GM12878 (cell line): ENCODE data around the gene PLTP. TPM values are rescaled to one million over a fixed set of nuclear protein-coding genes. Genes with fewer than 3 reads are reported as not detected.

ENCODE experiments used
- ATAC-seq: fragments of 200-7000 bp; cut with Tn5 transposase; 3 replicates; pipeline ENCODE4 v1.9.1; 2020; ENCODE audit warnings: mild to moderate bottlenecking, moderate library complexity
- BruUV-seq: library from RNA; stranded (reverse); fragments of 400-500 nt; replicated peaks from 2 replicates; lab custom pipeline; 2021; lab: Mats Ljungman, UMichigan
- CTCF ChIA-PET: fragments of 300-600 bp; sonication (Branson Sonifier 250); formaldehyde crosslinking; extraction: SDS; loops from one replicate; lab custom pipeline; 2021; ENCODE audit warnings: inconsistent platforms; lab: Yijun Ruan, JAX
- POLR2A ChIA-PET: fragments of 350-600 bp; formaldehyde crosslinking; extraction: SDS; loops from one replicate; lab custom pipeline; 2021; ENCODE audit warnings: inconsistent platforms; lab: Charles Lee
- RAD21 ChIA-PET: fragments of 300-600 bp; sonication (Branson Sonifier 250); formaldehyde crosslinking; loops from one replicate; lab custom pipeline; 2023; ENCODE audit warnings: antibody characterized with exemption; ENCODE audit not compliant: unreplicated experiment; lab: Charles Lee
- SMC1A ChIA-PET: fragments of 300-600 bp; sonication (Branson Sonifier 250); formaldehyde crosslinking; loops from one replicate; lab custom pipeline; 2023; ENCODE audit not compliant: unreplicated experiment, uncharacterized antibody; lab: Charles Lee
- DNase-seq: peaks from one replicate; pipeline ENCODE4 v3.0.0-alpha.2; 2011; ENCODE audit warnings: low read depth, low spot score
- FAIRE-seq: peaks from 3 replicates; lab custom pipeline; 2011; peaks lifted over from hg19 to GRCh38; lab: Jason Lieb, UNC
- H2AFZ ChIP-seq: 2 replicates; pipeline ENCODE4 v1.6.0; 2011; ENCODE audit warnings: low read depth, low read length, control low read depth; ENCODE audit not compliant: control insufficient read depth
- H3K27ac ChIP-seq: 2 replicates; pipeline ENCODE4 v1.5.1; 2011; ENCODE audit warnings: control low read depth; ENCODE audit not compliant: control insufficient read depth, insufficient read depth
- H3K27me3 ChIP-seq, 2 experiments: replicated peaks in 1 of 2; 2 replicates each; pipeline versions ENCODE4 v1.6.0 to v1.6.1; 2011; ENCODE audit warnings: low read length in 1 of 2; ENCODE audit not compliant: control insufficient read depth in 2 of 2, insufficient read depth in 2 of 2
- H3K36me3 ChIP-seq, 2 experiments: 2 replicates each; pipeline ENCODE4 v1.5.1; 2011; ENCODE audit warnings: low read length in 1 of 2; ENCODE audit not compliant: control insufficient read depth in 2 of 2, insufficient read depth in 2 of 2
- H3K4me1 ChIP-seq: 2 replicates; pipeline ENCODE4 v1.6.1; 2011; ENCODE audit warnings: mild to moderate bottlenecking, low read length, moderate library complexity, mixed read lengths; ENCODE audit not compliant: control insufficient read depth, insufficient read depth
- H3K4me2 ChIP-seq: 2 replicates; pipeline ENCODE4 v1.6.0; 2011; ENCODE audit warnings: control low read depth; ENCODE audit not compliant: control insufficient read depth, insufficient read depth
- H3K4me3 ChIP-seq: fragments of 200-600 bp; sonication (generic); 2 replicates; pipeline ENCODE4 v1.5.1; 2016
- H3K79me2 ChIP-seq: 2 replicates; pipeline ENCODE4 v1.6.0; 2011; ENCODE audit warnings: low read length; ENCODE audit not compliant: control insufficient read depth, insufficient read depth
- H3K9ac ChIP-seq: 2 replicates; pipeline ENCODE4 v1.8.0; 2011; ENCODE audit warnings: low read length, control low read depth, mixed read lengths; ENCODE audit not compliant: control insufficient read depth, insufficient read depth
- H3K9me3 ChIP-seq: replicated peaks from 3 replicates; pipeline ENCODE4 v1.5.1; 2011; ENCODE audit warnings: mild to moderate bottlenecking, low read length; ENCODE audit not compliant: control insufficient read depth, insufficient read depth
- H4K20me1 ChIP-seq: 2 replicates; pipeline ENCODE4 v1.6.0; 2011; ENCODE audit not compliant: control insufficient read depth, insufficient read depth
- BMI1 ChIP-seq: fragments of 450-650 bp; IDR thresholded peaks from 2 replicates; pipeline ENCODE4 v1.6.1; 2016; ENCODE audit warnings: mild to moderate bottlenecking, moderate library complexity, borderline replicate concordance
- CBFB ChIP-seq: IDR thresholded peaks from 2 replicates; pipeline ENCODE4 v1.6.1; 2016; ENCODE audit warnings: antibody characterized with exemption, low read depth
- CBX3 ChIP-seq: fragments of 200-600 bp; sonication (generic); IDR thresholded peaks from 2 replicates; pipeline ENCODE4 v1.6.1; 2016; ENCODE audit warnings: low read depth, borderline replicate concordance
- CBX5 ChIP-seq: sonication (generic); IDR thresholded peaks from 2 replicates; pipeline ENCODE4 v1.6.1; 2016; ENCODE audit warnings: low read depth, moderate library complexity, mild to moderate bottlenecking, inconsistent platforms
- EGR1 ChIP-seq, 2 experiments: IDR thresholded peaks; 1 replicate in 1 of 2; 2 replicates in 1 of 2; pipeline ENCODE4 v1.6.1; 2011 to 2012; ENCODE audit warnings: low read depth in 2 of 2, low read length in 2 of 2, borderline replicate concordance in 1 of 2, mild to moderate bottlenecking in 1 of 2, moderate library complexity in 1 of 2
- ELK1 ChIP-seq: IDR thresholded peaks from 2 replicates; pipeline ENCODE4 v1.6.1; 2012; ENCODE audit warnings: low read depth, low read length, improper control_type of control experiment
- EZH2 ChIP-seq: IDR thresholded peaks from 2 replicates; pipeline ENCODE4 v1.6.1; 2012; ENCODE audit warnings: low read depth, mild to moderate bottlenecking, control low read depth, inconsistent platforms, low read length, borderline replicate concordance; ENCODE audit not compliant: control insufficient read depth
- HCFC1 ChIP-seq: fragments of 150-350 bp; IDR thresholded peaks from 2 replicates; pipeline ENCODE4 v1.6.1; 2014; ENCODE audit warnings: low read length
- KAT2A ChIP-seq: conservative IDR thresholded peaks from 2 replicates; pipeline ENCODE4 v1.6.1; 2011; ENCODE audit warnings: low read depth, low read length; ENCODE audit not compliant: control insufficient read depth
- KDM1A ChIP-seq: fragments of 200-600 bp; sonication (generic); IDR thresholded peaks from 2 replicates; pipeline ENCODE4 v1.6.1; 2016; ENCODE audit warnings: borderline replicate concordance
- MXI1 ChIP-seq: fragments of 150-350 bp; IDR thresholded peaks from 2 replicates; pipeline ENCODE4 v1.6.1; 2011; ENCODE audit warnings: low read depth, mild to moderate bottlenecking, inconsistent platforms, low read length, improper control_type of control experiment
- NRF1 ChIP-seq: conservative IDR thresholded peaks from 2 replicates; pipeline ENCODE4 v1.6.1; 2011; ENCODE audit warnings: mild to moderate bottlenecking, low read depth, low read length, improper control_type of control experiment
- RELA ChIP-seq: fragments of 450-650 bp; IDR thresholded peaks from 2 replicates; pipeline ENCODE4 v1.8.0; 2014; ENCODE audit warnings: borderline replicate concordance; ENCODE audit not compliant: partially characterized antibody
- RFX5 ChIP-seq: IDR thresholded peaks from 2 replicates; pipeline ENCODE4 v1.6.1; 2011; ENCODE audit warnings: low read depth, low read length, improper control_type of control experiment
- SMAD5 ChIP-seq: IDR thresholded peaks from 2 replicates; pipeline ENCODE4 v1.6.1; 2016; ENCODE audit warnings: antibody characterized with exemption, low read depth
- SMARCA5 ChIP-seq: fragments of 450-650 bp; IDR thresholded peaks from 2 replicates; pipeline ENCODE4 v1.6.1; 2017; ENCODE audit warnings: mild to moderate bottlenecking
- SMC3 ChIP-seq: IDR thresholded peaks from 2 replicates; pipeline ENCODE4 v1.6.1; 2011; ENCODE audit warnings: low read length, improper control_type of control experiment, borderline replicate concordance
- SREBF1 ChIP-seq: IDR thresholded peaks from 2 replicates; pipeline ENCODE4 v1.6.1; 2012; ENCODE audit warnings: mild to moderate bottlenecking, low read length
- STAT1 ChIP-seq: fragments of 450-650 bp; conservative IDR thresholded peaks from 2 replicates; pipeline ENCODE4 v1.6.1; 2014; ENCODE audit warnings: antibody characterized with exemption, mild to moderate bottlenecking
- USF1 ChIP-seq: IDR thresholded peaks from 2 replicates; pipeline ENCODE4 v1.6.1; 2011; ENCODE audit warnings: borderline replicate concordance, low read depth, mild to moderate bottlenecking, moderate library complexity, mixed read lengths, low read length; ENCODE audit not compliant: insufficient read depth; ENCODE audit errors: extremely low read length
- WGBS: methylation state at CpG from one replicate; pipeline ENCODE4 v1.1.6; 2016; ENCODE audit warnings: low lambda C conversion rate; ENCODE audit not compliant: insufficient replicate concordance, insufficient coverage; ENCODE audit errors: missing lambda C conversion rate; 5-methylcytosine and 5-hydroxymethylcytosine counted together
- in situ Hi-C: fragments of 300-500 bp; cut with MboI; formaldehyde crosslinking; loops from 9 replicates; pipeline ENCODE4 v1.14.3; 2018; ENCODE audit warnings: mixed read lengths
- intact Hi-C: fragments of 100-400 bp; cut with micrococcal nuclease; formaldehyde crosslinking; loops from one replicate; pipeline ENCODE4 v1.14.2; 2022; ENCODE audit not compliant: unreplicated experiment
- polyA plus RNA-seq, 11 experiments: library from polyadenylated mRNA; depleted of rRNA in 4 of 11; unstranded in 6 of 11; stranded (reverse) in 5 of 11; fragments of >200 nt; fragmentation: Nextera tagmentation in 4 of 11; fragmentation: Illumina TruSeq in 1 of 11; extraction: Ambion mirVana in 4 of 11; extraction: Trizol in 1 of 11; gene quantifications; 1 replicate in 1 of 11; 2 replicates in 10 of 11; pipeline versions ENCODE4 v1.2.1 to v1.2.3, GENCODE V29; 2011 to 2016; ENCODE audit warnings: inconsistent platforms in 2 of 11, missing spikeins in 2 of 11, low read depth in 1 of 11
- total RNA-seq, 4 experiments: library from RNA; depleted of rRNA in 3 of 4; stranded (reverse); fragments of >200 nt in 3 of 4; fragmentation: Illumina TruSeq in 1 of 4; extraction: Trizol in 1 of 4; gene quantifications; 2 replicates each; pipeline versions ENCODE4 v1.2.1 to v1.2.3, GENCODE V29; 2013 to 2021

Gene PLTP
- total and polyA plus RNA-seq, 10 of the 15 experiments (the other 5 are each of a cell fraction or from before 2014, with no cell fraction given) = 1.6 to 17.0 (median 7.6) TPM

GRCh38 chr20:45951925-45952834 lies 40.2 kb upstream of the PLTP start:
- ChIA-PET SMC1A (interaction anchor here (1.0 kb wide), 1 partner anchor 8 kb away, joined by 4 read pairs; no protein-coding TSS in a partner anchor), CTCF (interaction anchor here (0.9 to 1.3 kb wide), 3 partner anchors 13 to 152 kb away, joined by 3 to 5 read pairs (median 4); no protein-coding TSS in a partner anchor), POLR2A (interaction anchor here (1.4 kb wide), 1 partner anchor 18 kb away, joined by 3 read pairs; no protein-coding TSS in a partner anchor), RAD21 (no interaction called here)
- H3K4me2 ChIP-seq = no peak overlapping the region
- TF ChIP-seq ELK1 (no peak), BMI1 (no peak), EGR1 (IDR thresholded peaks at IDR 0.05; ENCODE audit: borderline replicate concordance in 1 of 2, low read depth in 2 of 2, low read length in 2 of 2) (no peak), MXI1 (no peak), EZH2 (no peak), NRF1 (no peak), SMC3 (no peak), RELA (no peak), STAT1 (no peak), SMAD5 (no peak), CBX5 (no peak), USF1 (no peak), CBX3 (no peak), SMARCA5 (no peak), RFX5 (no peak), KAT2A (no peak), KDM1A (no peak), SREBF1 (no peak), HCFC1 (no peak), CBFB (no peak)
- no peak overlapping the region for H3K9ac ChIP-seq
- no peaks in the 10 kb centered on the region for H3K27me3 ChIP-seq
- no peaks in the 10 kb centered on the region for H3K9me3 ChIP-seq
- peaks cover 8 to 45% of the 10 kb centered on the region in 2 experiments for H3K36me3 ChIP-seq
- no peak overlapping the region for H3K27ac ChIP-seq
- FAIRE-seq = no peak
- DNase-seq = no peak
- no peaks in the 10 kb centered on the region for H4K20me1 ChIP-seq
- H3K4me3 ChIP-seq = no peak overlapping the region
- BruUV-seq = no TSS peak
- H3K4me1 ChIP-seq = no peaks in the 10 kb centered on the region
- WGBS = 92% methylated on average over 19 of the region's 19 CpGs
- H3K79me2 ChIP-seq = no peaks in the 10 kb centered on the region
- H2AFZ ChIP-seq = no peak overlapping the region
- in situ Hi-C loops = no loop called here
- no peak for ATAC-seq
- intact Hi-C loops = no loop called here
